GM21576 (cell line): ENCODE measurements around the gene LPAR3.

Experiments used
- ATAC-seq: cut with Tn5 transposase; IDR thresholded peaks from one replicate; pipeline ENCODE4 v1.9.1; 2021; ENCODE audit warnings: mild to moderate bottlenecking, moderate library complexity; ENCODE audit not compliant: unreplicated experiment

Gene LPAR3

DNA sequence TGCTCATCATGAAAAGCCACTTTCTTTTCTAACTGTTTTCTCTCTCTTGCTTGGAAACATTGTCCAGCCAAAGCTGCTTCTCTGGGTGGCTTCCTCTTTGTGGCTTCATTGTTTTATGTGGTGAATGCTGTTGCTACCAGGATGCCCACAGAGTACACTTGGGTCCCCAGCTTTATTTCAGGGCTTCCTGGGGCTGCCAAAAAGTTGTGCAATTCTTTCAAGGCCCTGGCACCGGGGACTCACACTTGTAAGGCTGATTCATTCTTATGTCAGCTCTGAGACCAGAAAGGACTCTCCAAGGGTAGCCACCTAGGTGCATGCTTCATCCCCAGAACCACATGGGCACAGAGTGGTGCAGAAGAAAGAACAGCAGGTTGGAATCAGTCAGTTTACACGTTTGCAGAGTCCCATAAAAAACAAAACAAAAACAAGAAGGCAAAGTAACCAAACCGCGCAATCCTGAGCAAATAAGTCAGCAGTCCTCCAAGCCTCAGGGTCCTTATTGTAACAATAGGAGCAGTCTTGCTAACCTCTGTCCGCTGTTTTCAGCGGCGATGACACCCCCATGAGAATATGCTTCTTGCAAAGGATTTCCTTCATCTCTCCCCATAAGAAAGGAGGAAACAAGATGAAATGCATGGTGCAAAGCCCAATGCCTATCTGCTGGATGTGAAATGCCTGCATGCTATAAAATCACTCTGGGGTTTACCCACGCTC is 112.8 kb downstream of the LPAR3 start:
- no peak for ATAC-seq

DNA sequence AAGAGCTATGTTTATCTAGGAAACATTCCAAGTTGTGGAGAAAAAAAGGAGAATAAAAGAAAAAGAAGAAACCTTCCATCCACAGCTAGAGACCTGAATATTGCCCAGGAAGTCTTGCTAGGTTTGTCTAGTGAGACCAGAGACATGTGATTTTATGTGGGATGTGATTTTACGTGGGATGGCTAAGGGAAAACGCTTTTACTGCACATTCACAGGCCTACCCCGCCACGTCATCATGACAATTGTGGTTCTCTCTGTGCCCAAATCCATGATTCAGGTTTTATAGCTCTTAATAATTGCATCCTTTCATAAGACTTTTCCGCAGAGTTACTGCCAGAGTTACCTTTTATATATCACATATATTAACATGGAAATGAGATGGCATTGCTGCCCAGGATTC is 116.4 kb downstream of the LPAR3 start:
- ATAC-seq = no peak

DNA sequence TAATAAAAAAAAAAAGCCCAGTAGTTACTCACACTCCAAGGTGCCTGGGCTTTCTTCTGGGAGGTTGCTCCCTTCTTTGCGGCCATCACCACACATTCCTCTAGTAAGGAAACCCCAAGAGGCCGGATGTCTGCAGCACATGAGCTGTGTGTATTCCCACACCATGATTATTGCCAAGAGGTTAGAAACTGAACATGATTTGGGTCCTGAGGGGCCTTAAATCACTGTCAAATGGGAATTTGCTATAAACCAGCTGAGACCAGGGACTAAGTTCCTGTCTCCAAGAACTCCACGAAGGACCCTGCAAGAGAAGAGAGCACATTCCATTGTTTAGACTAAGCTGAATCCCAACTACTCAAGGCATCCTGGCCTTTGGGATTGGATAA is 117.5 kb downstream of the LPAR3 start:
- no peak for ATAC-seq

DNA sequence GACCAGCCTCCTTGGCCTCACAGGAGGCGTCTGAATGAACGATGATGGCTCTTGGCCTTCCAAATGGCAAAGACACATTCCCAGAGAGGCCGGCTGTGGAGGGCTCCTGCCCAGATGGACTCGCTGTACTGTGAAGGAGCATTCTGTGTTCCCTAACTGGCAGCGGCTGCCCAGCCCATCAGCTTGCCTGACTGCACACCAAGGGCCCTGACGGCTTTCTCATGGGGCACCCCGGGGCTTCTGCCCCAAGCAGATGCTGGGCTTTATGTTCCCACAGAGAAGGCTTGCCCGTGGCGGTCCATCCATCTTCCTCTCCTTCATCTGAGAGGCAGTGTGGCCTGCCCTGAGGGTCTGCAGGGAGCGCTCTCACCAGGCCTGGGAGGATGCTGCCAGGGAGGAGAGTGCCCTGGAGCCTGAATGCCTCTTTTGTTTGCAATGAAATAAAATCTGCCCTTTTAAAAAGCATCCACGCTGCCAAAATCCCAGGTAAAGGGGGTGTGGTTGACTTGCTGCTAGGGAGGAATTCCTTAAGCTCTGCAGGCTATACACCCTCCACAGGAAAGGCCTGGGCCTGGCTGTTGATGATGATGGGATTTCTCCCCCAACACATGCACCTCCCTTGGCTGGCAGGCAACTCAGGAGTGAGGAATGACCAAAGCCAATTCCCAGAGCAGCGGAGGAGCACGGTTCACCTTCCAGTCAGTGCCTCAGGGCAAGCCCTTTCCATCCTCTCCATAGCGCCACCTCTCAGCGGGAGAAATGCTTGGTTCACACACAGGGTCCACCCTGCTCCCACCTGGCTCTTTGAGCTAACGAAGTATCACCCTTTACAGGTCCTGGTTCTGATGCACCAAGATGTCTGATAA is 118.1 kb downstream of the LPAR3 start:
- no peak for ATAC-seq

DNA sequence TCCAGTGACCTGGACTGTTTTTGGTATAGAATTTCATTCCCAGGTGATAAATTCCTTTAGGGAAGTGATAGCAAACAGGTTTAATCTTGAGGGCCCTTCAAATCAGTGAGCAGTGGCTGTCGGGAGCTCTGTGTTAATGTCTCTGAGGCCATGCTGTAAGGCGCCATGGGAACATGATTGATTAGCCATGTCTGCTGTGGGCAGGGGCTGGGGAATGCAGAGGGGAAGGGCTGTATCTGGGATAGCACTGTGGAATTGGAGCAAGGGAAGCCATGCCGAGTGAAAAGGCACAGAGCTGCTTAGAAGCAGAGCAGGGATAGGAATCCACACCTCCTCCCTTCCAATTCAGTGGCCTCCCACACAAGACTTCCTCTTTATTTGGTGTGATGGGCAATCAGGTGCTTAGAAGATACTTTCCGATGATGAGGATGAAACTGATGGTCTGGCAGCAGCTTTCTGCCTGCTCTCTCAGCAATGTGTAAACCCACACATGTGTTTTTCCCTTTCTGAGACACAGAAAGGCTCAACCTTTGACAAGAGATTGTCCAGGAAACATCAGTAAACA is 119.0 kb downstream of the LPAR3 start:
- ATAC-seq = no peak

DNA sequence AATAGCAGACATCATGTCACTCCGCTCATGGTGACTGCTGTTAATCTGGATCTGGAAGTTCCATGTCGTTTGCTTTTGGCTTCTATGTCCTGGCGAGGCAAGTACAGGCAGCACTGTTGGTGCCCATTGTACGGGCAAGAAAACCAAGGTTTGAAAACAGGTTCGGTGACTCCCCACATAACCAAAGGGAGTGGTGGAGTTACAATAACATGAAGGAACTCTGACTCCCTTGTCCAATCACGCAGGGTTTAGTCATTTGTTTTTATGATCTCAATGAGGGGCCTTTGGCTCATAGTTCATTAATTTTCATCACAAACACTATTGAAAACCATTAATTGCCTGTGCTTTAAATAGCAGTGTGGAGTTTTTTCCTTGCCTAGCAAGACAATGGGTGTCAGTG is 119.8 kb downstream of the LPAR3 start:
- no peak for ATAC-seq

DNA sequence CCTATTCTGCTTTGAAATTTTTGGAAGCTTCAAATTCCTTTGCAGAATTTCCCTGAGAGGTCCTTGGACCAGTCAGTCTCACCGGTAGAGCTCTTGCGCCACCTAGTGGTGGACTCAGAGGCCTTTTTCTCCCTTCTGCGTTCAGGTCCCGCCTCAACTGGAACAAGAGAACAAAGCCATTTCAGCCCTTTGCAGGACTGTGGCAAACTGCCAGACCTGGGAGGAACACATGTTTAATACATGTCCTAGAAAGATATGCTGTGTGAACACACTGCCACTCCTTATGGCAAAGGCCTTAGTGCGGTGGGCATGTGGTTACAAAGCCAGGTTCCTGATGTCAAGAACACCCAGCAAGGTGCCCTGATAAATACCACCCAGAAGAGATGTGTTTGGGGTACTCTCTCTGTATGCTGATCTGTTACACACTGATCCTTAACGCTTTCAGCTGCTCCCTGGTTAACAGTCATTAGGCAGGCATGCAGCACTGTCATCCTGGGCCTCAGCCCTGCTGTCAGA is 120.5 kb downstream of the LPAR3 start:
- peak; percentile 69 for ATAC-seq

DNA sequence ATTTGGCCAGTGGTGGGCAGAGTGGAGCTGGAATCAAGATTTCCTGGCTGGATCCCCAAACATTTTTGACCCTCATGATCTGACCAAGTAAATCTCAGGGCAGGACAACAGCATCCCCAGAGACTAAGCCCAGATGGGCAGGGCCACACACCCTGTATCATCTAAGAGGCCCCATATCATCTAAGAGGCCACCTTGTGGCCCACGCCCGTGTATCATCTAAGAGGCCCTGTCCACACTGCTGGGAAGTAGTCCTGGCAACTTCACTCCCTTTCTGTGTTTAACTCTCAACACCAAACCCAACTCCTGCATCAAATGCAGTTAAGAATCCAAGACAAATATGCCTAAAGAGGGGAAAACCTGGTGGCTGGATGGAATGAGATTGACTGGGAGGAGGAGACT is 121.1 kb downstream of the LPAR3 start:
- ATAC-seq = peak; percentile 26

DNA sequence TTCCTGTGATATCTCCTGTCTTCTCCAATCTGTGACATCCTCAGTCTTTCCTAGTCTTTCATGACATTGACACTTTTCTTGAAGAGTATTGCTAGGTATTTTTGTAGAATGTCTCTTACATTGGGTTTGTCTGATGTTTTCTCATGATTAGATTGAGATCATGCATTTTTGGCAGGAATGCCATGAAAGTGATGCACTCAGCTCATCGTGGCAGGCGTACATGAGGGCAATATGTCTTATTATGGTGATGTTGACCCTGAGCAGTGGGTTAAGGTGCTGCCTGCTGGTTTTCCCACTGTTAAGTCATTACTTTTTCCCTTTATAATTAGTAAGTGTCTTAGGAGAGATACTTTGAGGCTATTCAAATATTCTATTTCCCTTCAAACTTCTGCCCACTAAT is 122.5 kb downstream of the LPAR3 start:
- no peak for ATAC-seq

DNA sequence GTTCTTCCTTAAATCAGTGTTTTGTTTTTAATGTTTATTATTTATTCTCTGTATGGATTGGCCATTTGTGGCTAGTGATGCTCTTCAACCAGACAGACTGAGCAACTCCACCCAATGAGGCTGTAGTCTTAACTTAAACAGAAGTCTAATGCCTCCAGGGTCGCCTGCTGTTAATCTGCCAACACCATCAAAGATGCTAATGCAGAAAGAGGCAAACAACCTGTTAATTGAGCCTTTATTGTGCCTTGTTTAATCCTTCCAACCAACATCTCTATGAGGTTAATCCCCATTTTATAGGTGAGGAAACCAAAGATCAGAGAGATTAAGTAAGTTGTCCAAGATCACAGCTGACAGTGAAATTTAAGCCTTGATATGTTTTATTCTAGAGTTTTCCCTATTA is 123.4 kb downstream of the LPAR3 start:
- ATAC-seq = no peak

DNA sequence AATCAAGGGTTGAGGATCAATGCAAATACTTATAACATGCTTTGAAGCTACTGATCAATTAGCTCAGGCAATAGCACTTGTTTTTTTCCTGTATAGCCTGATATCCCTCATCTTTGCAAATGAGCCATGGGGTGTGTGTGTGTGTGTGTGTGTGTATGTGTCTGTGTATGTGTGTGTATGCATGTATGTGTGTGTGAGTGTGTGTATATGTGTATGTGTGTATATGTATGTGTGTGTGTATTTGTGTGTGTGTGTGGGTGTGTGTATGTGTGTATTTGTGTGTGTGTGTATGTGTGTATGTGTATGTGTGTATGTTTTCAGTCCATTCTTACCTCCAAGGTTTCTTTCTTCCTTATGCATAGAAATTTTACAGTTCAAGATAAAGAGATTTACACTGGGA is 124.4 kb downstream of the LPAR3 start:
- ATAC-seq = no peak

DNA sequence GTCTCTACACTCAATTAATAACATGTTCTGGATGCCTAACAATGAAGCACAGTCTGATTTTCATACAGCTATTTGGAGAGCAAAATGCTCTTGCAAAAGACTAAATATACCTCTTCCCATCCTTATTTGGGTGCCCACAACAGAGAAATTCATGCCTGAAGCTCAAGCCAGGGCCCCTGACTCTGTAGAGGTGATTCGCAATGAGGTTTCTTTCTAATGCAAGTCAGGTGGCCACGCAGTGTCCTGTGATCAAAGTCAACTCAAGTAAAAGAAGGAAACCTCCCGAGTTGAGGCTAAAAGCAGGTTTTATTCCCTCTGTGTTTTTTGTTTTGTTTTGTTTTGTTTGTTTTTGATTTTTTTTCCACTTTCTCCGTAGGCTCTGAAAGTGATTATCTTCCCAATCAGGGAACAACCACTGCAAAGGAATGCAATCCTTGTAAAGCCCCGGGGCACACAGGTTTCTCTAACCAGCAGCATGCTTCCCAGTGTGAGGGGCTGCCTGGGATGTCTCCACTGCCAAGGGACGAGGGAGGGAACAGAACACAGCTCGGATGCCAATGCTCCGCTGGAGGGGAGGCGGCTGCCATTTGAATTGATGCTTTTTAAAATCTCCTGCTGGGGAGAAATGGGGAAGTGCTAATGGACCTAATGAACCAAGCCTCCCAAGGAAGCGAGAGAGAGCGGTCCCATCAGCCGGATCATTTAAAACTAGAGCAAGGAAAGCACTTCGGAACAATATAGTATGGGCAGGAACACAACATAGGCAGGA is 128.9 kb downstream of the LPAR3 start:
- no peak for ATAC-seq

DNA sequence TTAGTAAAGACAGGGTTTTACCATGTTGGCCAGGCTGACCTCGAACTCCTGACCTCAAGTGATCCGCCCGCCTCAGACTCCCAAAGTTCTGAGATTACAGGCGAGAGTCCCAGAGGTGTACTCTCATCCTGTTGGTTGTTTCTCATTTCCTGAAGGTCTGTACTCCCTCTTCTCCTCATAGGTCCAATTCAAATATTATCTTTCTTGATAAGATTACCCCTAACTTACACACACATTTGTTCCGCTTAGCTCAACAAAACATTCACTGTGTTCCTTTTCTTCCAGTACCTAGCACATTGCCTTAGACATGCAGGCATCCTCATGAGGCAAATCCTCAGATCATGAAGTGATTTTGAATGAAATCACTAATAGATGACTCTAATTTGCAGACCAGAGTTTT is 130.3 kb downstream of the LPAR3 start:
- ATAC-seq = no peak
